VCaP (cell line): ENCODE results near the gene ATP8B1.

Experiments
- H3K27ac ChIP-seq: fragments of 450-650 bp; 2 replicates; pipeline ENCODE4 v1.5.1; 2017
- CTCF ChIP-seq: fragments of 450-650 bp; conservative IDR thresholded peaks from 2 replicates; pipeline ENCODE4 v1.5.1; 2017; ENCODE audit warnings: mild to moderate bottlenecking, moderate library complexity

Gene ATP8B1

GRCh38 chr18:57791192-57791591, 11.9 kb downstream of the ATP8B1 start:
- TF ChIP-seq CTCF = no peak
- no peak overlapping the region for H3K27ac ChIP-seq

GRCh38 chr18:57790316-57790715, 12.8 kb downstream of the ATP8B1 start:
- no peak overlapping the region for H3K27ac ChIP-seq
- no peak for TF ChIP-seq CTCF

- TF ChIP-seq CTCF = no peak
- H3K27ac ChIP-seq = peak overlapping the region; percentile 55
Observed at GRCh38 chr18:57789759-57790158, 13.4 kb downstream of the ATP8B1 start.

GRCh38 chr18:57789090-57789489, 14.0 kb downstream of the ATP8B1 start:
- TF ChIP-seq CTCF = no peak
- peak overlapping the region; percentile 55 for H3K27ac ChIP-seq

- H3K27ac ChIP-seq = peak overlapping the region; percentile 4; the same call in 1 of the 2 replicates
- no peak for TF ChIP-seq CTCF
Observed at GRCh38 chr18:57787068-57787685, 15.9 kb downstream of the ATP8B1 start.

GRCh38 chr18:57785751-57786437, 17.2 kb downstream of the ATP8B1 start:
- H3K27ac ChIP-seq = no peak overlapping the region
- no peak for TF ChIP-seq CTCF

GRCh38 chr18:57784801-57785114, 18.4 kb downstream of the ATP8B1 start:
- TF ChIP-seq CTCF = no peak
- H3K27ac ChIP-seq = no peak overlapping the region
